Mucosa of rectum (tissue), 2 donors: ENCODE data around the gene RBM17.

Experiments
- H3K27ac ChIP-seq, 2 donors: one replicate each; pipeline ENCODE4 v1.7.0; 2013; ENCODE audit warnings: inconsistent platforms in 2 of 2, low read depth in 2 of 2, low read length in 2 of 2
- H3K27me3 ChIP-seq, 2 donors: one replicate each; pipeline ENCODE4 v1.7.0; 2013; ENCODE audit warnings: low read length in 2 of 2; ENCODE audit not compliant: control insufficient read depth in 2 of 2, insufficient read depth in 2 of 2
- H3K36me3 ChIP-seq, 2 donors: one replicate each; pipeline ENCODE4 v1.7.0; 2013; ENCODE audit warnings: low read length in 2 of 2; ENCODE audit not compliant: control insufficient read depth in 2 of 2, insufficient read depth in 2 of 2
- H3K4me1 ChIP-seq, 2 donors: one replicate each; pipeline ENCODE4 v1.7.0; 2013; ENCODE audit warnings: low read length in 2 of 2, mild to moderate bottlenecking in 1 of 2; ENCODE audit not compliant: control insufficient read depth in 2 of 2, insufficient read depth in 2 of 2
- H3K4me3 ChIP-seq, 2 donors: one replicate each; pipeline ENCODE4 v1.7.0; 2013; ENCODE audit warnings: low read length in 2 of 2
- H3K9ac ChIP-seq, 2 donors: one replicate each; pipeline ENCODE4 v1.7.0; 2013; ENCODE audit warnings: low read length in 2 of 2, low read depth in 1 of 2, mild to moderate bottlenecking in 1 of 2
- H3K9me3 ChIP-seq, 2 donors: one replicate each; pipeline ENCODE4 v1.7.0; 2013; ENCODE audit warnings: low read length in 2 of 2; ENCODE audit not compliant: control insufficient read depth in 2 of 2
- donor health status: healthy.
- donor health status: Normal muscosa, but diverticular disease.

RBM17 gene

GRCh38 chr10:6080417-6080973, 8.3 kb upstream of the RBM17 start:
- no peaks in the 10 kb centered on the region for H3K27me3 ChIP-seq
- no peaks in the 10 kb centered on the region for H3K36me3 ChIP-seq
- H3K4me1 ChIP-seq = no peaks in the 10 kb centered on the region
- H3K4me3 ChIP-seq = no peak overlapping the region
- H3K27ac ChIP-seq = no peak overlapping the region
- H3K9me3 ChIP-seq = no peaks in the 10 kb centered on the region
- H3K9ac ChIP-seq = no peak overlapping the region

GRCh38 chr10:6082496-6083395, 6.1 kb upstream of the RBM17 start:
- H3K9ac ChIP-seq = no peak overlapping the region
- H3K36me3 ChIP-seq = no peaks in the 10 kb centered on the region
- peaks cover 5 to 7% of the 10 kb centered on the region in 2 donors for H3K4me1 ChIP-seq
- no peak overlapping the region for H3K27ac ChIP-seq
- no peaks in the 10 kb centered on the region for H3K9me3 ChIP-seq
- no peaks in the 10 kb centered on the region for H3K27me3 ChIP-seq
- no peak overlapping the region for H3K4me3 ChIP-seq

- H3K4me3 ChIP-seq = no peak overlapping the region
- no peak overlapping the region for H3K9ac ChIP-seq
- H3K27ac ChIP-seq = no peak overlapping the region
- H3K4me1 ChIP-seq = peaks cover 8 to 11% of the 10 kb centered on the region in 2 donors
- no peaks in the 10 kb centered on the region for H3K9me3 ChIP-seq
- H3K27me3 ChIP-seq = no peaks in the 10 kb centered on the region
- H3K36me3 ChIP-seq = no peaks in the 10 kb centered on the region
These were observed 5.0 kb upstream of the RBM17 start for GRCh38 chr10:6083523-6084475.

GRCh38 chr10:6086375-6087233, 2.2 kb upstream of the RBM17 start:
- no peaks in the 10 kb centered on the region for H3K9me3 ChIP-seq
- no peaks in the 10 kb centered on the region for H3K36me3 ChIP-seq
- peaks cover 19 to 21% of the 10 kb centered on the region in 2 donors for H3K4me1 ChIP-seq
- H3K9ac ChIP-seq = peak overlapping the region; percentile 35 to 37
- H3K27me3 ChIP-seq = no peaks in the 10 kb centered on the region
- H3K27ac ChIP-seq = peak overlapping the region; percentile 41 to 42
- peak overlapping the region; percentile 24 to 50 for H3K4me3 ChIP-seq

DNA sequence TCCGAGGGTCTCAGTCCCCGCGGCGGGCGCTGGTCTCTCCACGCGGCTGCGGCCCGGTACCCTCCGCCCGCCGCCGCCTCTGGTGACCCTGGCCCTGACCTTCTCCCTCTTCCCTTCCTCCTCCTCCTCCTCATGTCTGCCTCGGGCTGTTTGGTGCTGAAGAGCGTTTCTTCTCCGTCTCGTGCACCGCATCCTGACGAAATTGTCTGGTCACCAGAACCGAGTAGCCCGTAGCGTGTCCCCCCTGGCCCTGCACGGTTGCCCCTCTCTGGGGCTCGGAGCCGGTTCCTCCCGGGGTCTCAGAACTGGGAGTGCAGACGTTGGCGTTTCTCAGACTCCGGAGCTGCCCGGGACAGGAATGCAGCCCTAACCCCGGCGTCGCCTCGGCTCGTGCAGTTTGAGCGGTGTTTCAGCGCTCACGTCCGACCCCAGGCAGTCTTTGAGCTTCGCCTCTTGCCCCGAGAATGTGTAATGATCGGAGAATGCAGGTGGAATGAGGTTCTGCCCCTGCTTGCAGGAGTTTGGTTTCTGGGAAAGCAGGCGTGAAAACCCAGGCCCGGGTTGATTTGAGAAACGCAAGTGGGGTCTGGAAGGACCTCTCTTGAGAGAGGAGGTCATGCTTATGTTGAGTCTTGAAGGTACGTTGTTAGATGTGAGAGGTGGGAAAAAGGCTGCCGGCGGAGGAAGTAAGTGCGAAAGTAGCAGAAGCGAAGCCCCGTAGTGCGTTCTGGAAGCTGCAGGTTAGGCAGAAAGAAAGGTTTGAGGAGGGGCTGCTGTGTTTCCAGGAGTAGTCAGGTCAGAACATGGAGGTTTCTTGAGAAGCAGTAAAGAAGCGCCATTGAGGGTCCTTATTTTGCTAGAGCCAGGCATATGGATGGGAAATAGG, 743 bp downstream of the RBM17 start:
- no peaks in the 10 kb centered on the region for H3K9me3 ChIP-seq
- no peaks in the 10 kb centered on the region for H3K27me3 ChIP-seq

DNA sequence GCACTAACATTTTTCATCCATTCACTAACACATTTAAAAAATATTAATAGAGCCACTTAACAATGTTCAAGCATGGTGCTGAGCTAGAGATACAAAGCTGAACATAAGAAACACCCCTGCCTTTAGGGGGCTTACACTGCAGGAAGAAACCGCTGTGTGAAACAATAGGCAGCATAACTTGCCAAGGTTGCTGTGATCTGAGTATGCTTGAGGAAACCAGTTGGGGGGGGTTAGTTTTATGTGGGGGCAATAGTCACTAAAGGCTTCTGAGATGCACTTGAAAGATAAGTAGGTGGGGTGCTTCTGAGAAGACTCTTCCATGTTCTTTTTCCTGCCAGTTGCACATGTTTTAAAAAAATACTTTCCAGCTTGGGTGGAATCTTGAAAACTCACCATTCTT, 2.8 kb downstream of the RBM17 start:
- no peak overlapping the region for H3K27ac ChIP-seq
- H3K4me3 ChIP-seq = no peak overlapping the region
- no peaks in the 10 kb centered on the region for H3K36me3 ChIP-seq
- no peaks in the 10 kb centered on the region for H3K27me3 ChIP-seq
- H3K9me3 ChIP-seq = no peaks in the 10 kb centered on the region
- no peak overlapping the region for H3K9ac ChIP-seq
- peaks cover 15 to 19% of the 10 kb centered on the region in 2 donors for H3K4me1 ChIP-seq

More for the DNA sequence above, 743 bp downstream of the RBM17 start:
- Histone ChIP-seq H3K4me1 (peaks cover 19 to 24% of the 10 kb centered on the region in 2 donors), H3K4me3 (peak overlapping the region; percentile 76 to 92), H3K27ac (peak overlapping the region; percentile 47 to 78), H3K9ac (peak overlapping the region; percentile 83 to 84), H3K36me3 (no peaks in the 10 kb centered on the region)

DNA sequence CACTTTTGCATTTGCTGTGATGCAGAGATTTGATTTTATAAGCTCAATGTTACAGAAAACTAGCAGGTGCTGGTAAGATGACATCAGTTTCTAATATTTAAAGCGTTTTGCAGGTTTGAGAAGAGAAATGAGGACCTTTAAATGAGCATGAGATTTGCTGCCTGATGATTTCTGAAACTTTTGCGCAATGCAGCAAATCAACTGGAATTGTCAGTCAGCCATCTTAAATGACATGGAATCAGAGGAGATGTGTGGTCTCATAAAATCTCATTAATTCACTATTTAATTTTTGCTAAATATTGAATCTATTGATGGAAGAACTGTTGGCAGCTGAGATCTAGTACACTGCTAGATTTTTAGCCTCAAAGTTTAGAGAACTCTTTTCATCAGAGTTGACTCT, 3.9 kb downstream of the RBM17 start:
- no peaks in the 10 kb centered on the region for H3K27me3 ChIP-seq
- peaks cover 12 to 19% of the 10 kb centered on the region in 2 donors for H3K4me1 ChIP-seq
- H3K9ac ChIP-seq = no peak overlapping the region
- no peak overlapping the region for H3K27ac ChIP-seq
- peaks cover 6 to 9% of the 10 kb centered on the region in 2 donors for H3K36me3 ChIP-seq
- H3K4me3 ChIP-seq = no peak overlapping the region
- H3K9me3 ChIP-seq = no peaks in the 10 kb centered on the region

DNA sequence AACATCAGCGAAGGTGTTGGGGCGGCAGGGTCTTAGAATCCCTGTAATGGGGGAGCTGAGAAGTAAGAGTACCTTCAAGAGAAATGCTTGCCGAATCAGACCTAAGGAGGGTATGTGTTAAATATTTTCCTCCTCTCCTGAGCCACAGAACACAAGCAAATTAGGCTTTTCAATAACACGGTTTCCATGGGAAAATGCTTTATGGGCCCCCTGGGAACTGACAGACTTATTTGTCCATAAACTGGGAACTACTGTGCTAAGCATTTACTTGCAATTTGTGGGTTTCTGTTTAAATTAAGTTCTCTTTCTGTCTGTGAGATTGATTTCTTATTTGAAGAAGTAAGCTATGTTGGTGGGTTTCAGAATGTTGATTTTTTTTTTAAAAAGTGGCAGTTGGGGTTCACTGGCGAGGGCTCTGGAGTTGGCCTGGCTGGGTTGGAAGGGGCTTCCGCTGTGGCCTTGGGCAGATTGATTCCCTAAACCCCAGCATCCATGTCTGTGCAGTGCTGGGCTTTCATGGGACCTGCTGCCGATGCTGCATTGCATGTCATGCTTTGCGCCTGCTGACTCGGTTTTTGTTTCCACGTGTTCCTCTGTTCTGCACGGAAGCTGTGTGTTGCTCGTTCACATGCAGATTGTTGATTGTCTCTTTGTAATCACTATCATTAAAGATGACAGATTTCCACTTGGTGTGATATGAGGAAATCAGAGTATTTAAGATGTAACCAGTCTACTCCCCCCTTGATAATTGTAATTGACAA, 7.2 kb downstream of the RBM17 start:
- Histone ChIP-seq H3K27me3 (no peaks in the 10 kb centered on the region), H3K9ac (no peak overlapping the region), H3K4me3 (no peak overlapping the region), H3K9me3 (no peaks in the 10 kb centered on the region), H3K36me3 (peaks cover 13 to 14% of the 10 kb centered on the region in 2 donors), H3K27ac (no peak overlapping the region), H3K4me1 (peaks cover 0 to 5% of the 10 kb centered on the region in 2 donors)
